HG03457 (cell line): ENCODE data around the gene TEK.

Experiments used
- ATAC-seq: cut with Tn5 transposase; IDR thresholded peaks from one replicate; pipeline ENCODE4 v1.9.1; 2021; ENCODE audit warnings: moderate number of reproducible peaks; ENCODE audit not compliant: unreplicated experiment

TEK gene

GRCh38 chr9:27176971-27177370, 67.9 kb downstream of the TEK start:
- no peak for ATAC-seq

DNA sequence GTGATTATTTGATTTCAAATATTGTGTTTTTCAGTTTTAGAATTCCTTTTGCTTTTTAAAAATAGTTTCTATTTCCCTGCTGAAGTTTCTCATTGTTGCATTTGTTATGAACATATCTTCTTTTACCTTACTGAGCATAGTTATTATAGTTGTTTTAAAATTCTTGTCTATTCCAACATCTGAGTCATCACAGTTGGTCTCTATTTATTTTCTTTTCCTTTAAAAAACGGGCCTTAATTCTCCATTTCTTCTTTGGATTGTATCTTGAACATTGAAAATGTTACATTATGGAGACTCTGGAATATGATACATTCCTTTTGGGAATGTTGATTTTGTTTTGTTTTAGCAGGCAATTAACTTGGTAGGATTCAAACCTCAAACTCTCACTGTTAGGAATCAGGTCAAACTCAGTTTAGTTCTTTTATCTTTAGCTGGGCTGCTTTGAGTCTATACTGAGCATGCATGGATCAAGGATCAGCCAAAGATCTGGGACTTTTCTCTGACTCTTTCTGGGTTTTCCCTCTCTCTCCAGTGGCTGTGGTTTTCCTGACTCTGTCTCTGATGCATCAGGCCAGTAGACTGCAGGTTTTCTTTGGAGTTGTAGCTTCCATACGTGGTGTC, 70.3 kb downstream of the TEK start:
- no peak for ATAC-seq

GRCh38 chr9:27181381-27181780, 72.4 kb downstream of the TEK start:
- no peak for ATAC-seq

- no peak for ATAC-seq
Observed at GRCh38 chr9:27182421-27182820, 73.4 kb downstream of the TEK start.

DNA sequence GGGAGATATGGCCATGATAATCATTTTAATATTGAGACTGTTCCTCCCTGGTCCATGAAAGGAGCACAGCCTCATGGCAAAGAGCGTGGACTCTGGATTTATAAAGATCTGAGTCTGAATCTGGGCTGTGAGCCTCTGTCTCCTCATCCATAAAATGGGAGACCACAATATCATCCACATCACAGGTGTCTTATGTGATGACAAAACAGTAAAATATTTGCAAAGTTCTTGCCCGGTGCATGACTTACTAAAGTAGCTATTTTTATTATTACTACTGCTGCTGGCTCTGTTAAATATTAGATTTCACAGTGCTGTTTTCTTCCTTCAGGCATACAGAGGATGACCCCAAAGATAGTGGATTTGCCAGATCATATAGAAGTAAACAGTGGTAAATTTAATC, 74.1 kb downstream of the TEK start:
- no peak for ATAC-seq

- no peak for ATAC-seq
Observed at GRCh38 chr9:27183701-27184100, 74.7 kb downstream of the TEK start.

DNA sequence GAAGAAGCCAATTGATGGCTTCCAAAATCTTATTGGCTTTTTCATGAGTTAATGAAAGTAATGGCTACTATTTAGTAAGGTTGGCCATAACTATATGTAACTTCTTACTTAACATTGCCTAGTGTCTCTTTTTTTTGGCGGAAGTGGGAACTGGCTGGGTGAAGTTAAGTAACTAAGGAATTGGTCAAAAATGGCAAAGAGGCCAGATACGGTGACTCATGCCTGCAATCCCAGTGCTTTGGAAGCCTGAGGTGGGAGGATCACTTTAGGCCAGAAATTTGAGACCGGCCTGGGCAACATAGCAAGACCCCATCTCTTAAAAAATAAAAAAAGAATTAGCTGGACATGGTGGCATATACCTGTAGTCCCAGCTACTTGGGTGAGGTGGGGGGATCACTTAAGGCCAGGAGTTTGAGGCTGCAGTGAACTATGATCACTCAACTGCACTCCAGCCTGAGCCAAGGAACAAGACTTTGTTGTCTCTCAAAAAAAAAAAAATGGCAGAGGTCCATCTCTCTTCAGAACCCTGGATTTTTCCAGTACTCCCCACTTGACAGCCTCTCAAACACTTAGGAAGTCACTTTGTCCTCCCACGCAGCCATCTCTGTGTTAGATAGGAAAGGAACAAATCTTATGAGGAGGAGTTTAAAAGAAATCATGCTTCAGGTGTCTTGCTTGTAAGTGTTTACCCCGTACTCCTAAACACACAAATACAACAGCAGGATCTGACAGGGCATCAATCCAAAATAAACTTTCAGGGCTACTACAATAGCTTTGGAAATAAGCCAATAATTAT, 75.7 kb downstream of the TEK start:
- no peak for ATAC-seq

DNA sequence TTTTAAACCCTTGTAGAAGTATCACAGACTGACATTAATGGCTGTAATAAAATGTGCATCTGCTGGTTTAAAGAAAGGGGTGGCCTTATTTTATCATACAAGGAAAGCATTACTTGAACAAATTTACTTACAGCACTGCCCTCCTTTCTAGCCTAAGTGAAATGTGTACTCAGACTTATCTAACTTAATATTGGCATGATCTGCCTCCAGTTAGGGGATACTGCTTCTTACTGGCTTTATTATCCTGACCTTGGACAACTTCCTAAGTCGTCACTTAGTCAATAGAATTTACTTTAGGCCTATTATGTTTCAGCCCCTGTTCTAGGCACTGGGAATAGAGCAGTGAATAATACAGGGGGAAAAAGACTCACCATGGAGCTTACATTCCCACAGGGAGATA, 79.4 kb downstream of the TEK start:
- ATAC-seq = no peak

- no peak for ATAC-seq
Observed at GRCh38 chr9:27189426-27189825, 80.4 kb downstream of the TEK start.

DNA sequence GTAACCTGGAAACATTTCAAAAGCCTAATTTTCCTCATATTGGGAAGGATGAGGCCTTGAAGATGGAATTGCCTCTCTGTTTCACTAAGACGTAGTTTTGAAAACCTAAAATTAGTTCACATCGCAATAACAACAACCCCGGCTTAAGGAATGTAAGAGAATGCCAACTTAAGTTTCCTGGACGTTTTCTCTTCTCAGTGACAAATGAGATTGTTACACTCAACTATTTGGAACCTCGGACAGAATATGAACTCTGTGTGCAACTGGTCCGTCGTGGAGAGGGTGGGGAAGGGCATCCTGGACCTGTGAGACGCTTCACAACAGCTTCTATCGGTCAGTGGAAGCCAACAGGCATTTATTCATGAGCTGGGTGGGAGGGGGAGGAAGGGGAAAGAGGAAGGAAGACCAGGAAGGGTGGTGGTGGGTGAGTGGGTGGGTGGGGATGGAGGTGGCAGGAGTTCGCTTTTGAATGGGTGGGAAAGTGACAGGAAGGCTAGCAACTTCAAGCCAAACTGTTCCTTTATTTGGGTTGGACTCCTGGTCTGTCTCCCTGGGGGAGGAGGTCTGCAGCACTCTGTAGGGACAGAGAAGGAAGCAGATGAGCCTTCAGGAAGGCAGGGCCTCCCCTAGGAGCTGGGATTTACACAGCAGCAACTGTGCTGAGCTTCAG, 83.4 kb downstream of the TEK start:
- no peak for ATAC-seq

DNA sequence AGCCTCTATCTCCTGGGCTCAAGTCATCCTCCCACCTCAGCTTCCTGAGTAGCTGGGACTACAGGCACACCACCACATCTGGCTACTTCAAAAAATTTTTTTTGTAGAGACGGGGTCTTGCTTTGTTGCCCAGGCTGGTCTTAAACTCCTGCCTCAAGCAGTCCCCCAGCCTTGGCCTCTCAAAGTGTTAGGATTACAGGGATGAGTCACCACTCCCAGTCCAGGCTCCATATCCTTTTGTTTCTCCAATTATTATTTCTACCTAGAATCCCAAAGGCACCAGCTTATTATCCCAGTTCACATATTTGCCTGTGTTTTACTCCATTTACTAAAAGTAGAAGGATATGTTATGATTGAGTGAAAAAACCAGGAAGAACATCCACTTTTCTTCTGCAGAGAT, 84.9 kb downstream of the TEK start:
- no peak for ATAC-seq

DNA sequence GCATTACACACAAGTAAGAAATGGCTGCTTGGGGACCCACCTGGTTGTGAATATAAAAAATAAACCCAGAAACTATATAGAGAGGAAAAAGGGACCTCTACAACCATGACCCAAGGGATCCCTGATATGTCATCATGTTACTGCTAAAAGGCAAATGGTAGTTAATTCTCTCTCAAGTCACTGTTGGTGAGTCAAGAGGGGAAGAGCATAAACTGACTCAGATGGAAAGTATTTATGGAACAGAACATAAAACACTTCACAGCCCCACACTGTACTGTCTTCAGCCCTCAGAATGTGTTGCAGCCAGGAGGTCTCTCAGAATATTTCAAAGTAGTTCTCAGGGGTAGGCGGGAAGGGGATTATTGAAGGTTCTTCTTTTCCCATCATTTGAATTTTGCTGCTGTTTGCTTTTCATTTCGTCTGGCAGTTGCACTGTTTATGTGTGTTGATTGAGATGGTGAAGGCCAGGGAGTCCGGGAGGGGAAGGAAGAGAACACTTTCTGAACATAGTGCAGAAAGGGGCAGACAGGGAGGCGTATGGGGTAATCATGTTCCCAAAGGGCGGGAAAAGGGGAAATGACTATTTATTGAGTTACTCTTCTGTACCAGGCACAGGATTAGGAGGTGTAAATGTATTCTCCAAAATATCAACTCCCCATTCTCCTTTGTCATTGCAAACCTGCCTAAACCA, 85.5 kb downstream of the TEK start:
- no peak for ATAC-seq

DNA sequence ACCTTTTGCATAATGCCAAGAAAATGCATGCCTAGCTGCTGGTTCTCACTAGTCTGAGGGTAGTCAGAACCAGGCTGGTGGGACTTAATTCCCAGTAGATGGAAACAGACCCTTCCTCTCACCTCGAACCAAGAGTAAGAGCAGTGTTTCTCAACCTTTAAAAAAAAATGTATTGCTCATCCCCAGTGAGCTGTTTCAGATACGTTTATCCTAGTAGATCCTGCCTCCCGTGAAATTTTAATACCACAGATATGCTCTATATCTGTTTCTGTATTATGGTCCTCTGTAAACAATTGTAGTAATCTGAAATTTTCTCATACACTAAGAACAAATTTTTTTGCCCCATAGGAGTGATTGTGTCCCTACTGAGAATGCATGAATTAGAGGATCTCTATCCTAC, 86.2 kb downstream of the TEK start:
- no peak for ATAC-seq

DNA sequence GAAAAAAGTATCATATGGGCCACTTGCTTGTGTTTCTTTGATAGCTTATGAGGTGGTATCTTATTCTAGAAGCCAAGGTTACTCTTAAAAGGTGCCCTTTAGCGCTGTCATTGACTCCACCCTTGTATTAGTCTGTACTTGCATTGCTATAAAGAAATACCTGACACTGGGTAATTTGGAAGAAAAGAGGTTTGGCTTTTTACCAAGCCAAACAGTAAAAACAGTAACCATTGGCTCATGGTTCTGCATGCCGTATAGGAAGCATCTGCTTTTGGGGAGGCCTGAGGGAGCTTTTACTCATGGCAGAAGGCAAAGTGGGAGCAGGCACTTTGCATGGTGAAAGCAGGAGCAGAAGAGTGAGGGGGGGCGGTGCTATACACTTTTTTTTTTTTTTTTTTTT, 87.4 kb downstream of the TEK start:
- ATAC-seq = no peak

DNA sequence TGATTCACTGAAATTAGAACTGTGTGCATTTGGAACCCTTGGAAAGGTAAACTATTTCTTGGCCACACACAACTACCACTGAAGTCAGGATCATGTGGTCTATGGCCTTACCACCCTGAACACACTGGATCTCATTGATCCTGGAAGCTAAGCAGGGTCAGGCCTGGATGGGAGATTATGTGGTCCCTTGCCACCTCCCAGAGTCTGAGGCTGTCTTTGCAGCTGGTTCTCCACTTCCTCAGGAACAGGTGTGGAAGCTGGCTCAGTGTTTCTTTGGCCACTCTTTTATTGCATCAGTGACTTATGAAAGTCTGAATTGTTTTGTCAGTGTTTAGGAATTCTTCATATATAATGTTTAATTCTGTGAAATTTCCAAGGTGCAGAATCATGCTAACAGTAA, 89.2 kb downstream of the TEK start:
- no peak for ATAC-seq

DNA sequence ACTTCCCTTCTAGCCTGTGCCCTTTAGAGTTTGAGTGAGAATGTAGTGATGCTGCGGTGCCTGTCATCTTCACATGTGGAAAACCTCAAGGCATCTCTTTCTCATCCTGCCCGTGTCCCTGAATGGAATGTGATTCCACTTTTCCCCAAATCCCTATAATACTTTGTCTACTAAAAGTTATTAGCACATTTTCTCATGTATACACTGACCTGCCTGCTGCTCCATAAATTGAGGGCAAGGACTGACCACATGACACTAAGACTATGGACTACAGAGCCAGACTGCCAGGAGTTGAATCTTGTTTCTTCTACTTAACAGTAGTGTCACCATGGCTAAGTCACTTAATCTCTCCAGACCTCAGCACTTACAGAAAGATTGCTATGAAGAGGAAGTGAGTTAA, 93.0 kb downstream of the TEK start:
- ATAC-seq = no peak

- ATAC-seq = no peak
Observed at GRCh38 chr9:27203783-27204182, 94.8 kb downstream of the TEK start.

- no peak for ATAC-seq
Observed at GRCh38 chr9:27204578-27204977, 95.6 kb downstream of the TEK start.

GRCh38 chr9:27205198-27205597, 96.2 kb downstream of the TEK start:
- ATAC-seq = no peak

GRCh38 chr9:27206041-27206440, 97.0 kb downstream of the TEK start:
- no peak for ATAC-seq

GRCh38 chr9:27209034-27209433, 100.0 kb downstream of the TEK start:
- ATAC-seq = no peak

DNA sequence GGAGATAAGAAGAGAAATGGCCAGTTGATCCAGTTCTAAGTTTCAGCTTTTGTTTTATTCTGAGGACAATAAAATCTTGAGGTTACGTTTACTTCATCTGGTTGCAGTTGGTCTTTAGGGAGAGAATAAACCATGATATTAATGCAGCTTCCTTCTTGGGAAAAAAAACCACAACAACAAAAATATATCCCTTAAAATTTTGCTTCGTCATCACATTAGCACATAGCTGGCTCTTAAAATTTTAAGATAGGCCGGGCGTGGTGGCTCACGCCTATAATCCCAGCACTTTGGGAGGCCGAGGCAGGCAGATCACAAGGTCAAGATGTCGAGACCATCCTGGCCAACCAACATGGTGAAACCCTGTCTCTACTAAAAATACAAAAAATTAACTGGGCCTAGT, 101.6 kb downstream of the TEK start:
- no peak for ATAC-seq
